Stimulated activated CD4-positive, alpha-beta T cell treated with anti-CD3 and anti-CD28 coated beads, Interleukin-12 subunit alpha, Interleukin-12 subunit beta, amount 100 ng/mL, for 48 hours (primary cell): ENCODE results near the gene RPP40.

Source experiments
- DNase-seq, 3 donors: peaks; one replicate each; pipeline ENCODE4 v3.0.0-alpha.2; 2020; ENCODE audit warnings: low read depth in 2 of 3, low spot score in 1 of 3

The RPP40 gene

DNA sequence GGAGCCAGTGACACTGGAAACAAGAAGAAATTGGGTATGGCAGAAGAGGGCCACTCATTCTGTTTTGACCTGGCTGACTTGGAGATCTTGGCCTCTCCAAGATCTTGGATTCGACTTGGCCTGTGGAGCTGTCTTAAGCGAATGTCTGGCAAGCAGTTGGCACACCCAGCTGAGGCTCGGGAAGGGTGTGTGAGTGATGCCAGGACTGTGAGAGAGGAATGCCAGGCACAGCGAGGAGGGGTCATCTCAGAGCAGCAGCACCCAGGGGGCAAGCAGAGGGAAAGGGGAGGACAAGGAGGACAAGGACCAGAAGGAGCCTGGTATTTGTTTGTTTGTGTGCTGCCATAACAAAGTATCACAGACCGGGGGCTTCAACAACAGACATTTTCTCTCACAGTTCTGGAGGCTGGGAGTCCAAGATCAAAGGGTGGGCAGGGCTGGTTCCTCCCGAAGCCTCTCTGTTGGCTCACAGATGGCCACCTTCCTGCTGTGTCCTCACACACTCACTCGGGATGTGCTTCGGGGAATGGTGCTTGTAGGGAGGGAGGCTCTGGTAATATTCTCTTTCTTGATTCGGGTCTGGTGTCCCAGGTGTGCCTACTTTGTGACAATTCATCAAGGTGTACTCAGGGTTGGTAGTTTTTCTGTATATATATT is 33.0 kb downstream of the RPP40 start:
- no peak for DNase-seq

DNA sequence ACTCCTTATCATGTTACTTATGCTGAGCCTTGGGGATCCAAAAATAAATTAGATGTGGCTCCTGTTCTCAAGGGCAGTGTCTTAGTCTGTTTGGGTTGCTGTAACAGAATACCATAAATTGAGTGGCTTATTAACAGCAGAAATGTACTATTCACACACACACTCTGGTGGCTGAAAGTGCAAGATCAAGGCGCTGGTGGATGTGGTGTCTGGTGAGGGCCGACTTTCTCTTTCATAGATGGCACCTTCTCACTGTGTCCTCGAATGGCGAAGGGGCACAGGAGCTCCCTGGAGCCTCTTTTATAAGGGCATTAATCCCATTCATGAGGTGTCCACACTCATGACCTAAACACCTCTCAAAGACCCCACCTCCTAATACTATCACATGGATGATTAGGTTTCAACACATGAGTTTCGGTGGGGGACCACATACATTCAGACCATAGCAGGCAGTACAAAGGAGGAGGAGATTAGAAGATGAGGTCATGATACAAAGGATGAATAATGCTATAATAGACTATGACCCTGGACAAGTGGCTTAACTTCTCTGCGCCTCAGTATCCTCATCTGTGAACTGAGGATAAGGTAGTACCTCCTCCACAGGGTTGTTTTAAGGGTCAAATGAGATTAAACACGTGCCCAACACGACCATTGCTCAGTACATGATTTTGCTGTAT is 34.1 kb downstream of the RPP40 start:
- no peak for DNase-seq

DNA sequence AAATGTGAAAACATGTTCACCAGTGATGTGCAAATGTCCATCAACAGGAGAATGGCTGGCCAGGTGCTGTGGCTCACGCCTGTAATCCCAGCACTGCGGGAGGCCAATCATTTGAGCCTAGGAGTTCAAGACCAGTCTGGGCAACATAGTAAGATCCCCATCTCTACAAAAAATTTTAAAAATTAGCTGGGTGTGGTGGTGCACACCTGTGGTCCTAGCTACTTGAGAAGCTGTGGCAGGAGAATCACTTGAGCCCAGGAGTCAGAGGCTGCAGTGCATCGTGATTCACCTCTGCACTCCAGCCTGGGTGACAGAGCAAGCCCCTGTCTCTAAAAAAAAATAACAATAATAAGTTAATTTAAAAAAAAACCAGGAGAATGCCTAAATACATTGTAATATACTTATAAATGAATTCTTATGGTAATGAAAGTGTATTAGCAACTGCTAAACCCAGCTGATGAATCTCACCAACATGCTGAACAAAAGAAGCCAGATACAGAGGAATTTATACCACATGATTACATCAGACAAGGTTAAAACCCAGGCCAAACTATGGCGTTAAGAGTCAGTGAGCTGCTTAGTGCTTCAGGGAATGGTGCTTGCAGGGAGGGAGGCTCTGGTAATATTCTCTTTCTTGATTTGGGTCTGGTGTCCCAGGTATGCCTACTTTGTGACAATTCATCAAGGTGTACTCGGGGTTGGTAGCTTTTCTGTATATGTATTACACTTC is 36.4 kb downstream of the RPP40 start:
- DNase-seq: no peak

DNA sequence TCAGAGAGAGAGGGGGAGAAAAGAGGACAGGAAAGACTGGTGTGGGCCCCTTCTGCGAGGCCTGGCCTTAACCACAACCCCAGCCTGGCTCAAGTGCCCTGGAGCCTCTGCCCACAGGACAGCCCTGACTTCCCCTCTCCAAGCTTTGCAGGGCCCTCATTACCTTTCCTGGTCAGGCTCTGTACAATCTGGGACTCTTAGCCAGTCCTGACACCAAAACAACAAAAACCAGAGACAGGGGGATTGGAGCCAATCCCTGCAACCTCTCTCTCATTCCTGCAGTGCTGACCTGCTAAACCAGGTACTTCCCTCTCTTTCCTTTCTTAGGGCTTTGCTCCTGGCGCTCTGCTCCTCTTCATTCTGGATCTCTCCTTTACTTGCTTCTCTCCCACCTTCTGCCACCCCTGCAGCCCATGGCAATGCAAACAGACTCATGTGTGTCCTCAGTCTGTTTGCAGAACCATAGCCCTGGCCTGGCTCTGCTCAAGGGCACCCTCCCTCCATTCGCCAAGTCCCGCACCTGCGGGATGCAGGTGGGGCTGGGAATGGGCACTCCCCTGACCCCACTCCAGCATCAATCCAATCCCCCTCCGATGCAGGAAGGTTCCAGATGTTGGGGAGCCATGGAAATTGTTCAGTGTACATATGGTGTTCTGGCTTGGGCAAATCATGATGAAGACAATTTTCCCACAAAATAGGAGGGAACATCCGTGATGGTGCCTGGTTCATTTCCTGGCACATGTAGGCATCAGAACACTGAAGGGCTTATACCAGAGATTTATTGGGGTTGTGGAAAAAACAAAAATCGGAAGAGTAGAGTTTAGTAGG is 38.1 kb downstream of the RPP40 start:
- DNase-seq: no peak

DNA sequence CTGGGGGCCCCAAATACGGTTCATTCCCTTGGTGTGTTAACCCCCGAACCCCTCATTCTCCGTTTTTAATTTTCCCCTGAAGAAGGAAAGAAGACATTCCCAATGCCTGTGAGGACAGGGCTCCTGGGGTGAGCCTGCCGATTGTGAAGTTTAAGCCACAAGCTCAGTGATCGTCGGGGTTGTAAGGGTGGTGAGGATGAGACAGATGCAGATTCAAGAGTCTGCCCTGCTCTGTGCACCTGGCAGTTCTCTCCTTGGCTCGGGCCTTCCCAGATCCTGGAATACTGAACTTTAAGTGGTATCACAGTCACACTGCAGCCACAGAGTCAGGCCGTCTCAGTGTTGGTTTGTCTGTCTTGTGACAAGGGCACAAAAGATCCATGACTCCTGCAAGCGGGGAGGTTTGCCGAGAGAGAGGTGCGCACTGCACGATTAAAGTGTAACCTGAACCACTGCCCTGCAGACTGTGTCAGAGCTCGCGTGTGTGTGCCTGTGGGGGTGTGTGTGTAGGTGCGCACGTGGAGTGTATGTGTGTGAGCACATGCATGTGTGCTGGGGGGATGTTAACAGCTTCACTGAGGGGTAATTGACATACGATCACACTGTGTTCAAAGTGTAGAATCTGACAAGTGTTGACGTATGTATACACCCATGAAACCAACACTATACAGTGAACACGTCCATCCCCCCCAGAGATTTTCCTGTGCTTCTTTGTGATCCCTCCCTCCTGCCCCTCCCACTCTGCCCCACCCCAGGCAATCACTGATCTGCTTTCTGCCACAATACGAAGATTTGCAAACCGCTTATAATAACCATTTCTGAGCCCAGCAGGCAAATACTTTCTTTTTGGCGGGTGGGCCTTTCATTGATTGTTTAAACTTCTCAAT is 38.9 kb downstream of the RPP40 start:
- DNase-seq: no peak

DNA sequence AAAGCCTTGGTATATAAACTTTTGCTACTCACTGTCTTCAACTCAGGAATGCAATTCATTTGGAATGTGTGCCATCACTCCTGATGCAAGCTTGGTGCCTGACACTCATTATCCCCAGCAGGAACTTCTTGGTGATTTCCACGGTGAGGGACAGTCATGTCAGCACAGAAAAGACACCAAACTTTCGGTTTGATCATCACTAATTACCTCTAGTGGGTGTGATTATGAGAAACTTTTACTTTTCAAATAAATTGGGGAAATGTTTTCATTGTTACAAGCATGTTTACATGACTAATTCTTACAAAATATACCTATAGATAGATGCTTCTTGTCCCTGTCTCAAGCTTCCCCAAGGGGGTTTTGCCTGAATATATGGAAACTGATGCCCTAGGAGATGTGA is 40.9 kb downstream of the RPP40 start:
- DNase-seq: no peak

DNA sequence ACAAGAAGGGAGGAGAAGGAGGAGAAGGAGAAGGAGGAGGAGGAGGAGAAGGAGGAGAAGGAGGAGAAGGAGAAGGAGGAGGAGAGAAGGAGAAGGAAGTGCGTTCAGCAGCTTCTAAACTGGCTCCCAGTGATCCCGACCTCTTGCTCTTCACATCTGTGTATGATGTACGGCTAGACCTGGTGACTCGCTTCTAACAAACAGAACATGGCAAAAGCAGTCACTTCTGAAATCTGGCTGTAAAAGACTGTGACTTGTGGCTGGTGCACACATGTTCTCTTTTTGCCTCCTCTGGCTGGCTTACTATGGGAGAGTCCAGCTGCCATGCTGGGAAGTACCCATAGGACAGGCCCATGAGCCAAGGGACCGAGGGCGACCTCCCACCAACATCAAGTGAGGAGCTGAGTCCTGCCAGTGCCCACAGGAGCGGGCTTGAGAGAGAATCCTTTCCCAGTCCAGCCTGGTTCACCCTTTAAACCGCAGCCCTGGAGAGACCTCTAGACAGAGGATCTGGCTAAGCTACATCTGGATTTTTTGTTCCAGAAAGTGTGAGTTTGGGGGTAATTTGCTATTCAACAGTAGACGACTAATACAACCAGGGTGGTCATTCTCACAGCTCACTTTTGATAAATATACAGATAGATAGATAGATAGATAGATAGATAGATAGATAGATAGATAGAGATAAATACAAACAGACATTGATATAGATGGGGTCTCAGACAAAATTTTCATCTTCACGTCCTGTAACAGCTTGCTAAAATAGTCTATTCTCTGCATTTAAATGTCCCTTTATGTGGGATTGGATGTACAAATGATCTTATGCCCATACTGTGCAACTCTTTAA is 42.3 kb downstream of the RPP40 start:
- DNase-seq: no peak

DNA sequence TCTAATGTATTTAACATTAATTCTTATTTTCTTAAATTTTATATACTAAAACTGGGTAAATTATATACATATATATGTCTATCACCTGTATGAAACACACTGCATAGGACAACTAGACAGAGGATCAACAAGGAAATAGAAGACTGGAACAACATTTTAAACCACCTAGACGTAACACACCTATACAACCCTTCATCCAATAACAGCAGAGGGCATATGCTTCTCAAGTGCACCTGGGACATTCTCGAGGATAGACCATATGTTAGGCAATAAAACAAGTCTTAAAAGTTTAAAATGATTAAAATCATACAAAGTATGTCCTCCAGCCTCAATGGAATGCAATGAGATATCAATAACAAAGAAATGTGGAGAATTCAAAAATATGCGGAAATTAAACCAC is 45.2 kb downstream of the RPP40 start:
- DNase-seq: no peak

DNA sequence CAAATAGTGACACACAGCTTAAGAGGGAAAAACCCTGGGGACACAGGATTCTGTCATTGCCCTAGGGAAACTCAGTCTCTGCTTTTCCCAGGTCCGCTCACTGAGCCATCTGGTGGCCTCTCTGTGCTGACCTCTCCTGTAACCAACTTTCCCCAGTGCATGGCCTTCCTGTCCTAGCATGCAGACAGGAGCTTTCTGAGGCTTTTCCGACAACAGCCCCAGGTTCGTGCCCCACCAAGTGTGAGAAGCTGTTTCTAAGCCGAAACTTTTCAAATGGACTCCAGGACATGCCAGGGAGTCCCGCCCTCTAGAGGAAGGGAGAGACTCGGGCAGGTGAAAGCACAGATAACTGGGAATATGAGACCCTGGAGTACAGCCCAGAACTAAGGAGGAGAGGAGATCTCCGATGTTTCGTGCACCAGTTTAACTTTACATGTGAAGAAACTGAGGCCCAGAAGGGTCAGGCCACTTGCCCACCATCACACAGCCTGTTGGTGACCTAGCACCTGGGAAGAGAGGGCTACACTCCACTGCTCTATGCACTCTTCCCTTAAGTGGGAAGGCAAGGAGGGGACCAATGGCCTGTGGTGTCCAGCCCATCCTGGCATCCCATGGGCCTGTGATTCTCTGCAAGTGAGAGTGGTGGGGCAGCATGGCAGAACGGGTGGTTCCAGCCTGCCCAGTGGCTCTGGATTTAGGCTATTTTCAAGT is 46.2 kb downstream of the RPP40 start:
- no peak for DNase-seq

DNA sequence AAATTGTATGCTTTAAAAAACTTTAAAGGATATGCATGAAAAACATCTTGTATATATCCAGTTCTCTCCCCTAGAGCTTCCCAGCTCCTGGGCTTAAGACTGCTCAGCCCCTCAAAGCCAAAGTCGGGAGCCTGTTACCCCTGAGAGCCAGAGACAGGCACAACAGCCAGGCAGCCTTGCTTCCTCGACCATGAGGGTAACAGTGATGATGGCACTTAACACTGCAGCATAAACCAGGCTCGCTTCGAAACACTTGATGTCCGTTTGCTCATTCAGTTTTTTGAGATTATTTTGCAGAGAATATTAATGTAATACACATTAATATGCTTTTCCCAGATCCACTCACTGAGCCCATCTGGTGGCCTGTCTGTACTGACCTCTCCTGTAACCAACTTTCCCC is 47.2 kb downstream of the RPP40 start:
- no peak for DNase-seq

DNA sequence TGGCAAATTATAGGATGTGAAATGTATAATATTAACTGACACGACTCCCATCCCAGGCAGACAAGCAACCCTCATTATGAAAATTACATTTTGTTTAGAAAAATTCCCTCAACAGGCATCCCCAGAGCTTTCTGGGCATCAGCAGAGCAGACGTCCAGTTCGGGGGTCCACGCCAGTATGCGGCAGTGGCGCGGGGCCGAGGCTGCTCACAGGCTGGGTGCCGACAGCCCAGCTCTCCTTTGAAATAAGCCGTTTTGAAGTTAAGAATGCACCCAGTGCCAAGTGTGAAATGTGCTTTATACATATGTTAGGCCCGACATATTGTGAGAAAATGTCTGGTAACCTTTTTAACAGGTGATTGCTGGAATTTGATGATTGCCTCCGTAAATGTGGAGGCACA is 50.4 kb downstream of the RPP40 start:
- DNase-seq: no peak

DNA sequence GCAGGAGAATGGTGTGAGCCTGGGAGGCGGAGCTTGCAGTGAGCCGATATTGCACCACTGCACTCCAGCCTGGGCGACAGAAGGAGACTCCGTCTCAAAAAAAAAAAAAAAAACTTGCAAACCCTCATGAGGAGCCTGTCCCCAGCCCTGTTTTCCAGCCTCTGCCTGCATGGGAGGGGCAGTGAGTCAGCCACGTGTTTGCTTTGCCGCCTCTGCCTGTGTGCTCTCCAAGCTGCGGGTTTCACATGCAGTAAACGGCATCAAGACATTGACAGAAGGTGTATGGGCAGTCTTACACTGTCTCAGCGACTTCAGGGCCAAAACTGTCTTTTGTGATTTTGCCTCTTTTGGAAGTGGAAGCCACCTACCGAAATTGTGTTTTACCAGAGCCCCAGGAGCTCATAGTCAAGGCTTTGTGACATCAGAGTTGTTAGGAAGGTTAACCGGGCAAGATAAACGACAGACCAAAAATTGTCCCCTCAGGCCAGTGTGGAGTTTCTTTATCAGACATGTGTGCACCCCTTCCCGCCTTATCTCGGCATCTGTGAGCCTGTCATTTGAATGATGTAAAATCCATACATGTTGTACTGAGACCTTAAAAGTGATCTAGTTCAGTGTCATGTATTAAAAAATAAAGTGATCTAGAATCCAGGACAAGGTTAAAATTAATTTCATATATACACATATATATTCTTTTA is 52.9 kb downstream of the RPP40 start:
- no peak for DNase-seq

DNA sequence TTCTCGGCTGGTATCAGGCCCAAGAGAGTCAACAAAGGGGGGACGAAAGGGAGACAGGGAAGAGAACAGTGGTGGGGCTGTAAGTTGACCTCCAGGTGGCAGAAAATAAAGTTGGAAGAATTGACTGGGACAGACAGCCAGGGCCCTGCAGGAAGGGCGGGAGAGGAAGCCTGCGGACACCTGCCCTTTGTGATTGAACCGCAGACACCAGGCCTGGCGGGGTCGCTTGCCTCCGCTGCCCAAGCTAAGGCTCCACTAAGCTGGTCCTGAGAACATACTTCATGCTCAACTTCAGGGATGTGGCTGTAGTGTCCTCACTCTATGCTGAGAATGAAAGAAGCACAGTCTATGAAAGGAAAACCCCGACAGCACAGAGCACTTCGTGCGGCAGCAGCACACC is 53.8 kb downstream of the RPP40 start:
- no peak for DNase-seq

DNA sequence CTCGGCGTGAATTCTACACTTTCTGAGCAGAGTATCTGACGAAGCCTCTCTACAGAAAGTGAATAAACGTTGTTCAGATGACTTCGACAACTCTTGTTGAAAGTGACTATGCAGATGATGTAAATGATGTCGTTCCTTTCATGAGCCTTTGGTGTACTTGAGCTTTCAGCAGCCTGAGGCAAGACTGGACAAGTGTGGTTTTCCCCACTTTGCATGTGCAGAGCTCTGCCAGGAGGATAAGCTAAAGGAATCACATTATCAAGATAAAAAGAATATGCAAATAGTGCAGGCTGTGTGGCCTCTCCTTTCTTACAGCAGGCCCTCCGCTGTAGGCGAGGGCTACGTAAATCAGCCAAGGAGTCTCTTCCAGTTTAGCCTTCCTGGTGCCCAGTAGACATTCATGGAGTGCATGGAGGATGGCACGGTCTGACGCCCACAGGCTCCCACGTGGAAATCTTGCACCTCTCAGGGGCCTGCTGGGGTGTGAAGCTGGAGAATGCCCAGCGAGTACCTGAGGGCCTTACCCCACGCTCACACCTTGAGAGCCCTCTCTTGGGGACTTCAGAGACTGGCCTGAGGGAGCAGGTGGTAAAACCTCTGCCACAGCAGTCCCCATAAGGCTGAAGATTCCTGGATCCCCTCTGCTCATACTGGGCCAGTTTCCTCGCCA is 54.9 kb downstream of the RPP40 start:
- no peak for DNase-seq

DNA sequence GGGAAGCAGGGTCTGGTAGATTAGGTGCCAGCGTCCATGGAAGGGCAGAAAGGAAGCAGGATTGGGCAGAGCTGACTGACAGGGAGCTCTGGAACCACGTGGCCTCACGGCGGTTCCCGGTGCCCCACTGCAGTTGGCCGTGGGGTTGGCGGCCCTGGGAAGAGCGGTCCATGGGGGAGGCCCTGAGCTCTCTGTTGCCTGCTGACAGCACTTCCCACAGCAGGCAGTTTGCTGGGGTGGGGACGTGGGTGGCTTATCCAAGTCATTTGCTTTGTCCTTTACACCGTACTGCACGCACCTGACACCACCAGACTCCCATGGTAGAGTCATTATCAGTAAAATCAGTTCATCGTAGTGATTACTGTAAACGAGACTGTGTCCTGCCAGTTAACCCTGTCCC is 56.1 kb downstream of the RPP40 start:
- no peak for DNase-seq

DNA sequence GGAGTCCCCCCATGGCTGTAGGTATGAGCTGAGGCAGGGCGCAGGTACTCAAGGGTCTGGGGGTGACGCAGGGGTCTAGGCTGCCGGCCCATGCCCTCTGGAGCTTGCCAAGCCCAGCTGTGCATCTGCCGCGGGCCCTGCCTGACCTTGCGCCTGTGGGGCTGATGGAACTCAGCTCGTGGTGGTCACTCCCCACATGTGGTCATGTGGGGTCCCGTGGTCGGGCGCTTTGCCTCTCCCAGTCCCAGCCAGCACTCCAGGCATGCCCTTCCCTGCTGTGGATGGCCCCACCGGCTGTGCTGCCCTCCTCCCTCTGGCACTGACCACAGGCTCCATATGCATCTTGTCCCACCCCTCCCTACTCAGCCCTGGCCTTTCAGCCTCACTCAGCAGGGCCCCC is 57.3 kb downstream of the RPP40 start:
- no peak for DNase-seq
